Mesenchymal stem cell (in vitro differentiated cells and primary cell): ENCODE data around the gene ABHD12B. TPM values are rescaled to one million over a fixed set of nuclear protein-coding genes. Genes with fewer than 3 reads are reported as not detected.
A peak's percentile ranks its signal among the peaks of the same experiment; 100 is the strongest.

Source experiments
- DNase-seq: peaks from one replicate; pipeline ENCODE4 v3.0.0-alpha.2; 2013
- H2AFZ ChIP-seq: one replicate; pipeline ENCODE4 v1.6.1; 2013; ENCODE audit warnings: low read depth, mild to moderate bottlenecking, control low read depth, inconsistent platforms, low read length, moderate library complexity
- H2AK5ac ChIP-seq: 2 replicates; pipeline ENCODE4 v1.6.1; 2013; ENCODE audit warnings: low read length, moderate library complexity, mild to moderate bottlenecking, inconsistent platforms; ENCODE audit not compliant: severe bottlenecking
- H2BK120ac ChIP-seq: one replicate; pipeline ENCODE4 v1.6.1; 2013; ENCODE audit warnings: low read depth, mild to moderate bottlenecking, inconsistent platforms, low read length, moderate library complexity
- H2BK12ac ChIP-seq, 2 experiments: one replicate each; pipeline ENCODE4 v1.6.1; 2013; ENCODE audit warnings: inconsistent platforms in 2 of 2, low read length in 2 of 2, mild to moderate bottlenecking in 2 of 2, moderate library complexity in 2 of 2, control low read depth in 1 of 2
- H2BK15ac ChIP-seq: one replicate; pipeline ENCODE4 v1.6.1; 2013; ENCODE audit warnings: mild to moderate bottlenecking, low read depth, inconsistent platforms; ENCODE audit not compliant: poor library complexity, severe bottlenecking
- H2BK5ac ChIP-seq: 2 replicates; pipeline ENCODE4 v1.6.1; 2013; ENCODE audit warnings: low read depth, mild to moderate bottlenecking, low read length, control low read depth, inconsistent platforms; ENCODE audit not compliant: poor library complexity, severe bottlenecking
- H3K14ac ChIP-seq, 2 experiments: one replicate each; pipeline ENCODE4 v1.6.1; 2013; ENCODE audit warnings: inconsistent platforms in 2 of 2, low read length in 2 of 2, control low read depth in 1 of 2, mild to moderate bottlenecking in 1 of 2, moderate library complexity in 1 of 2
- H3K18ac ChIP-seq, 2 experiments: one replicate each; pipeline ENCODE4 v1.6.1; 2013; ENCODE audit warnings: inconsistent platforms in 2 of 2, low read length in 2 of 2, control low read depth in 1 of 2, low read depth in 1 of 2, mild to moderate bottlenecking in 1 of 2
- H3K23ac ChIP-seq, 2 experiments: one replicate each; pipeline ENCODE4 v1.6.1; 2013; ENCODE audit warnings: inconsistent platforms in 2 of 2, low read length in 2 of 2, mild to moderate bottlenecking in 2 of 2, moderate library complexity in 2 of 2, control low read depth in 1 of 2
- H3K27ac ChIP-seq: 2 replicates; pipeline ENCODE4 v1.5.1; 2013; ENCODE audit warnings: mild to moderate bottlenecking, moderate library complexity, low read length, control low read depth, inconsistent platforms; ENCODE audit not compliant: poor library complexity, severe bottlenecking
- H3K27me3 ChIP-seq, 2 experiments: 2 replicates each; pipeline versions ENCODE4 v1.6.1 to v1.7.0; 2013; ENCODE audit warnings: low read length in 2 of 2, mild to moderate bottlenecking in 2 of 2, moderate library complexity in 2 of 2, control low read depth in 1 of 2, inconsistent platforms in 1 of 2; ENCODE audit not compliant: control insufficient read depth in 1 of 2, insufficient read depth in 1 of 2
- H3K36me3 ChIP-seq, 2 experiments: 2 replicates each; pipeline versions ENCODE4 v1.6.1 to v1.7.0; 2013; ENCODE audit warnings: low read length in 2 of 2, control low read depth in 1 of 2, inconsistent platforms in 1 of 2, low read depth in 1 of 2, mild to moderate bottlenecking in 1 of 2; ENCODE audit not compliant: insufficient read depth in 2 of 2, control insufficient read depth in 1 of 2
- H3K4ac ChIP-seq, 2 experiments: one replicate each; pipeline ENCODE4 v1.6.1; 2013; ENCODE audit warnings: inconsistent platforms in 2 of 2, low read length in 2 of 2, mild to moderate bottlenecking in 2 of 2, moderate library complexity in 2 of 2, control low read depth in 1 of 2, low read depth in 1 of 2
- H3K4me1 ChIP-seq: 2 replicates; pipeline ENCODE4 v1.6.1; 2013; ENCODE audit warnings: low read depth, low read length, control low read depth; ENCODE audit not compliant: control insufficient read depth, insufficient read depth
- H3K4me2 ChIP-seq: 2 replicates; pipeline ENCODE4 v1.6.1; 2013; ENCODE audit warnings: low read length, mild to moderate bottlenecking, inconsistent platforms; ENCODE audit not compliant: poor library complexity, severe bottlenecking
- H3K4me3 ChIP-seq, 2 experiments: 2 replicates each; pipeline versions ENCODE4 v1.5.1 to v1.7.0; 2013; ENCODE audit warnings: low read length in 2 of 2, mild to moderate bottlenecking in 2 of 2, control low read depth in 1 of 2, low read depth in 1 of 2; ENCODE audit not compliant: insufficient read depth in 1 of 2
- H3K79me1 ChIP-seq: replicated peaks from 2 replicates; pipeline ENCODE4 v1.6.1; 2013; ENCODE audit warnings: mild to moderate bottlenecking, control low read depth, low read length, inconsistent platforms; ENCODE audit not compliant: poor library complexity, severe bottlenecking
- H3K9ac ChIP-seq: 2 replicates; pipeline ENCODE4 v1.7.0; 2013; ENCODE audit warnings: mild to moderate bottlenecking, low read length, moderate library complexity
- H3K9me3 ChIP-seq: 2 replicates; pipeline ENCODE4 v1.7.0; 2013; ENCODE audit warnings: mild to moderate bottlenecking, low read length; ENCODE audit not compliant: control insufficient read depth
- H4K8ac ChIP-seq: one replicate; pipeline ENCODE4 v1.6.1; 2013; ENCODE audit warnings: inconsistent platforms, mild to moderate bottlenecking, low read length, moderate library complexity
- H4K91ac ChIP-seq: one replicate; pipeline ENCODE4 v1.6.1; 2013; ENCODE audit warnings: mild to moderate bottlenecking, low read length, inconsistent platforms
- WGBS: methylation state at CpG from one replicate; pipeline ENCODE4 v1.1.7; 2013; ENCODE audit warnings: mixed read lengths; 5-methylcytosine and 5-hydroxymethylcytosine counted together
- polyA plus RNA-seq, 2 experiments: library from polyadenylated mRNA; stranded (reverse); fragments of 200-250 nt; gene quantifications; one replicate each; pipeline ENCODE4 v1.2.3, GENCODE V29; 2013

ABHD12B gene
- not detected for polyA plus RNA-seq (2013, experiment 1 of 2)
- polyA plus RNA-seq (2013, experiment 2 of 2) = 0.08 TPM

- Histone ChIP-seq H2BK12ac (peak within 1 kb of the TSS in 1 of 2 experiments; percentile 37), H2BK120ac (no peak within 1 kb of the TSS), H3K9ac (no peak within 1 kb of the TSS), H3K4ac (no peak within 1 kb of the TSS), H3K18ac (peak within 1 kb of the TSS; percentile 44 to 86), H3K9me3 (no peaks in the 10 kb centered on the region), H4K8ac (peak within 1 kb of the TSS; percentile 46), H2BK5ac (no peak within 1 kb of the TSS), H3K36me3 (no peaks in the 10 kb centered on the region), H3K4me1 (peaks cover 4% of the 10 kb centered on the region), H3K27me3 (peaks cover 37 to 54% of the 10 kb centered on the region in 2 experiments), H3K23ac (peak within 1 kb of the TSS in 1 of 2 experiments; percentile 86), H2AK5ac (no peak within 1 kb of the TSS), H2BK15ac (peak within 1 kb of the TSS; percentile 55), H4K91ac (peak within 1 kb of the TSS; percentile 61), H3K79me1 (no peaks in the 10 kb centered on the region), H3K14ac (peak within 1 kb of the TSS in 1 of 2 experiments; percentile 56), H3K4me3 (peak within 1 kb of the TSS; percentile 34 to 52), H3K4me2 (peak within 1 kb of the TSS; percentile 86), H3K27ac (no peak within 1 kb of the TSS), H2AFZ (peak within 1 kb of the TSS; percentile 80)
- WGBS = 6% methylated on average over 43 of the region's 63 CpGs
- DNase-seq = peak; percentile 18
These were observed at the start of gene ABHD12B for GRCh38 chr14:50871914-50872732. Gene ABHD12B, plus strand, starts transcription at chr14:50872053. Its CDS starts 122 bp downstream, at chr14:50872175.

- H2BK5ac ChIP-seq = no peak overlapping the region
- no peak overlapping the region for H3K23ac ChIP-seq
- H3K4me1 ChIP-seq = peaks cover 13% of the 10 kb centered on the region
- no peak overlapping the region for H3K4ac ChIP-seq
- H2AK5ac ChIP-seq = peak overlapping the region; percentile 16
- H2BK120ac ChIP-seq = no peak overlapping the region
- no peaks in the 10 kb centered on the region for H3K9me3 ChIP-seq
- no peak overlapping the region for H2BK15ac ChIP-seq
- peak overlapping the region; percentile 28 for H3K27ac ChIP-seq
- H3K14ac ChIP-seq = no peak overlapping the region
- no peak overlapping the region for H3K4me2 ChIP-seq
- 83% methylated on average over 10 of the region's 11 CpGs for WGBS
- peaks cover 35% of the 10 kb centered on the region for H3K79me1 ChIP-seq
- no peak overlapping the region for H2BK12ac ChIP-seq
- no peak overlapping the region for H2AFZ ChIP-seq
- H3K27me3 ChIP-seq = no peaks in the 10 kb centered on the region
- H3K18ac ChIP-seq = no peak overlapping the region
- DNase-seq = peak; percentile 19
- H4K91ac ChIP-seq = no peak overlapping the region
- peak overlapping the region; percentile 71 for H3K9ac ChIP-seq
- peak overlapping the region in 1 of 2 experiments; percentile 62 for H3K4me3 ChIP-seq
- H3K36me3 ChIP-seq = peaks cover 6 to 16% of the 10 kb centered on the region in 2 experiments
- no peak overlapping the region for H4K8ac ChIP-seq
These were observed 49.3 kb upstream of the ABHD12B start for GRCh38 chr14:50822501-50823042.

- Histone ChIP-seq H3K27ac (peak overlapping the region; percentile 64), H2BK12ac (no peak overlapping the region), H3K4ac (no peak overlapping the region), H3K4me1 (peaks cover 13% of the 10 kb centered on the region), H3K14ac (no peak overlapping the region), H3K18ac (no peak overlapping the region), H4K8ac (no peak overlapping the region), H2BK5ac (no peak overlapping the region), H4K91ac (no peak overlapping the region), H3K36me3 (peaks cover 6 to 16% of the 10 kb centered on the region in 2 experiments), H2BK15ac (no peak overlapping the region), H3K4me2 (peak overlapping the region; percentile 35), H3K9ac (peak overlapping the region; percentile 71), H3K4me3 (peak overlapping the region in 1 of 2 experiments; percentile 62), H3K23ac (no peak overlapping the region), H2AK5ac (no peak overlapping the region), H2BK120ac (no peak overlapping the region), H3K9me3 (no peaks in the 10 kb centered on the region), H3K27me3 (no peaks in the 10 kb centered on the region), H2AFZ (no peak overlapping the region), H3K79me1 (peaks cover 33% of the 10 kb centered on the region)
- 56% methylated on average over 10 of the region's 11 CpGs for WGBS
- DNase-seq = peak; percentile 57
These were observed 48.6 kb upstream of the ABHD12B start for GRCh38 chr14:50823051-50823761.
